PC-9 (cell line): ENCODE results near the gene SETD1B.

ENCODE experiments used
- CTCF ChIP-seq: fragments of 200-600 bp; sonication (generic); conservative IDR thresholded peaks from 2 replicates; pipeline ENCODE4 v1.6.1; 2017; ENCODE audit warnings: mixed run types, antibody characterized with exemption, mild to moderate bottlenecking, moderate library complexity
- EZH2 ChIP-seq: fragments of 200-600 bp; sonication (generic); IDR thresholded peaks from 2 replicates; pipeline ENCODE4 v1.8.0; 2017; ENCODE audit warnings: antibody characterized with exemption, low read depth

GRCh38 chr12:121802843-121803698, 738 bp upstream of the SETD1B start:
- no peak for TF ChIP-seq CTCF
- TF ChIP-seq EZH2 = no peak
